A549 (cell line): ENCODE results near the gene TNFSF11.

Experiments
- CTCF ChIP-seq: fragments of >200 bp; sonication (Bioruptor Twin); formaldehyde crosslinking; IDR thresholded peaks from 3 replicates; pipeline ENCODE4 v1.5.1; 2016
- NR3C1 ChIP-seq: fragments of >200 bp; sonication (Bioruptor Twin); formaldehyde crosslinking; IDR thresholded peaks from 3 replicates; pipeline ENCODE4 v1.6.1; 2017
- POLR2A ChIP-seq: IDR thresholded peaks from 2 replicates; pipeline ENCODE4 v1.6.1; 2012; ENCODE audit warnings: mild to moderate bottlenecking, low read length

DNA sequence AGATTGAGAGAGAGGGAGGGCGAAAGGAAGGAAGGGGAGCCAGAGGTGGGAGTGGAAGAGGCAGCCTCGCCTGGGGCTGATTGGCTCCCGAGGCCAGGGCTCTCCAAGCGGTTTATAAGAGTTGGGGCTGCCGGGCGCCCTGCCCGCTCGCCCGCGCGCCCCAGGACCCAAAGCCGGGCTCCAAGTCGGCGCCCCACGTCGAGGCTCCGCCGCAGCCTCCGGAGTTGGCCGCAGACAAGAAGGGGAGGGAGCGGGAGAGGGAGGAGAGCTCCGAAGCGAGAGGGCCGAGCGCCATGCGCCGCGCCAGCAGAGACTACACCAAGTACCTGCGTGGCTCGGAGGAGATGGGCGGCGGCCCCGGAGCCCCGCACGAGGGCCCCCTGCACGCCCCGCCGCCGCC is at the start of gene TNFSF11:
- TF ChIP-seq CTCF (no peak), NR3C1 (no peak), POLR2A (no peak)
